ENCODE measurements around the gene SLC30A4. TPM values are rescaled to one million over a fixed set of nuclear protein-coding genes. Genes with fewer than 3 reads are reported as not detected.

SLC30A4 gene
- polyA plus RNA-seq, 1 of the 3 experiments (the other 2 are of a cell fraction): 1.9 TPM

DNA sequence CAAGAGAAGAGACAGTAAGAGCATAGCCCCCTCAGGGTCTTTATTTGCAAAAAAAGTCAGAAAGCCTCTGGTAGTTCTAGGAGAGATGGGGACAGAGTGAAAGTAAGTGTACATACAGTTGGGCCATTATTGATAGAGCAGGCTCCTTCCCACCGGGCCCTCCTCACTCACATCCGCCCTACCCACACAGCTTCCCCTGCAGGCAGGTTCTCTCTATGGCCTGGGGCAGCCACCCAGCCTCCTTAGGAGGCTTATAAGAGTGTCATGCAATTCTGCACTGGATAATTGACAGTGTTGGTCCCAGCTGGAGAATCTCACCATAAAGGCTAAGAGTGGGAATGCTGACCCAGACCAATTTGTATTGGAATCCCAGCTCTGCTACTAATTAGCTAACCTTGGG lies 49.5 kb downstream of the SLC30A4 start:
- CTCF ChIA-PET: interaction anchor here (0.9 to 4.1 kb wide), 4 partner anchors 14 to 141 kb away, joined by 3 to 22 read pairs (median 4); no protein-coding TSS in a partner anchor
- WGBS (ENCODE audit: low lambda C conversion rate): 39% methylated on average over 2 of the region's 2 CpGs
- no peaks in the 10 kb centered on the region for H3K36me3 ChIP-seq (replicated peaks in 1 of 2; ENCODE audit: control insufficient read depth in 1 of 2, insufficient read depth in 2 of 2, low read length in 1 of 2)

DNA sequence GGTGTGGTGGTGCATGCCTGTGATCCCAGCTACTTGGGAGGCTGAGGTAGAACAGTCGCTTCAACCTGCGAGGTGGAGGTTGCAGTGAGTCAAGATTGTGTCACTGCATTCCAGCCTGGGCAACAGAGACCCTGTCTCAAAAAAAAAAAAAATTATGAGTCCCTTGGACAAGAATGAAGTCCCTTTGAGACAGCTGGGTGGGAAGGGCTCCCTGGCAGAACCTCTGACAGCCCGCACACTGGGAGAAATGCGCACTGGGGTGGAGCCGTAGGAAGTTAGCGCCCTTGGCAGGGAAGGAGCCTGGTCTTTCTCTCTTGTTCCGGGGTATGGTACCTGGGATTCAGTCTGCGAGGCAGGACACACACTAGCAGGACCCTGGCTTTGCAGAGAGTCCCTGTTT lies 51.4 kb downstream of the SLC30A4 start:
- Histone ChIP-seq H4K20me1 (ENCODE audit: insufficient read depth) (no peaks in the 10 kb centered on the region), H3K79me2 (ENCODE audit: insufficient read depth) (no peaks in the 10 kb centered on the region), H3K36me3 (replicated peaks in 1 of 2; ENCODE audit: control insufficient read depth in 1 of 2, insufficient read depth in 2 of 2, low read length in 1 of 2) (no peaks in the 10 kb centered on the region), H3K27ac (ENCODE audit: low read depth in 2 of 2, low read length in 1 of 2) (no peak overlapping the region), H3K9me2 (no peaks in the 10 kb centered on the region), H3K4me2 (no peak overlapping the region), H3F3A (replicated peaks; ENCODE audit: insufficient read depth) (no peaks in the 10 kb centered on the region), H2AFZ (ENCODE audit: low read depth) (no peak overlapping the region), H3K4me1 (ENCODE audit: control insufficient read depth in 1 of 2, insufficient read depth in 2 of 2, low read depth in 1 of 2, low read length in 1 of 2) (no peaks in the 10 kb centered on the region), H3K9ac (no peak overlapping the region), H3K4me3 (ENCODE audit: low read depth in 2 of 2, low read length in 1 of 2) (no peak overlapping the region), H3K9me3 (no peaks in the 10 kb centered on the region), H3K27me3 (ENCODE audit: insufficient read depth) (no peaks in the 10 kb centered on the region)
- 87% methylated on average over 8 of the region's 8 CpGs for WGBS (ENCODE audit: low lambda C conversion rate)
- CTCF ChIA-PET: interaction anchor here (4.1 kb wide), 1 partner anchor 14 kb away, joined by 22 read pairs; no protein-coding TSS in a partner anchor
- no peak for DNase-seq
- TF ChIP-seq JUND (IDR thresholded peaks at IDR 0.05) (no peak), EP300 (IDR thresholded peaks at IDR 0.05; ENCODE audit: borderline replicate concordance in 1 of 2, low read depth in 1 of 2, low read length in 1 of 2) (no peak), TCF12 (IDR thresholded peaks at IDR 0.05) (no peak), MXI1 (IDR thresholded peaks at IDR 0.05; ENCODE audit: low read depth, low read length) (no peak), TAF1 (IDR thresholded peaks at IDR 0.05; ENCODE audit: borderline replicate concordance, low read depth, low read length) (no peak), RAD21 (IDR thresholded peaks at IDR 0.05; ENCODE audit: low read length) (no peak), FOXM1 (IDR thresholded peaks at IDR 0.05; ENCODE audit: low read depth) (no peak), GATA2 (CRISPR knock-in tag; IDR thresholded peaks at IDR 0.05) (no peak), NFIC (IDR thresholded peaks at IDR 0.05; ENCODE audit: borderline replicate concordance) (no peak), YY1 (IDR thresholded peaks at IDR 0.05; ENCODE audit: low read depth) (no peak), CHD2 (IDR thresholded peaks at IDR 0.05; ENCODE audit: low read length, partially characterized antibody) (no peak), SIN3A (IDR thresholded peaks at IDR 0.05; ENCODE audit: borderline replicate concordance, low read depth, low read length) (no peak)
- TF ChIP-seq, protein P1, sequence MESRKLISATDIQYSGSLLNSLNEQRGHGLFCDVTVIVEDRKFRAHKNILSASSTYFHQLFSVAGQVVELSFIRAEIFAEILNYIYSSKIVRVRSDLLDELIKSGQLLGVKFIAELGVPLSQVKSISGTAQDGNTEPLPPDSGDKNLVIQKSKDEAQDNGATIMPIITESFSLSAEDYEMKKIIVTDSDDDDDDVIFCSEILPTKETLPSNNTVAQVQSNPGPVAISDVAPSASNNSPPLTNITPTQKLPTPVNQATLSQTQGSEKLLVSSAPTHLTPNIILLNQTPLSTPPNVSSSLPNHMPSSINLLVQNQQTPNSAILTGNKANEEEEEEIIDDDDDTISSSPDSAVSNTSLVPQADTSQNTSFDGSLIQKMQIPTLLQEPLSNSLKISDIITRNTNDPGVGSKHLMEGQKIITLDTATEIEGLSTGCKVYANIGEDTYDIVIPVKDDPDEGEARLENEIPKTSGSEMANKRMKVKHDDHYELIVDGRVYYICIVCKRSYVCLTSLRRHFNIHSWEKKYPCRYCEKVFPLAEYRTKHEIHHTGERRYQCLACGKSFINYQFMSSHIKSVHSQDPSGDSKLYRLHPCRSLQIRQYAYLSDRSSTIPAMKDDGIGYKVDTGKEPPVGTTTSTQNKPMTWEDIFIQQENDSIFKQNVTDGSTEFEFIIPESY (IDR thresholded peaks at IDR 0.05; ENCODE audit: borderline replicate concordance, low read depth): no peak
- TF ChIP-seq, protein P2, sequence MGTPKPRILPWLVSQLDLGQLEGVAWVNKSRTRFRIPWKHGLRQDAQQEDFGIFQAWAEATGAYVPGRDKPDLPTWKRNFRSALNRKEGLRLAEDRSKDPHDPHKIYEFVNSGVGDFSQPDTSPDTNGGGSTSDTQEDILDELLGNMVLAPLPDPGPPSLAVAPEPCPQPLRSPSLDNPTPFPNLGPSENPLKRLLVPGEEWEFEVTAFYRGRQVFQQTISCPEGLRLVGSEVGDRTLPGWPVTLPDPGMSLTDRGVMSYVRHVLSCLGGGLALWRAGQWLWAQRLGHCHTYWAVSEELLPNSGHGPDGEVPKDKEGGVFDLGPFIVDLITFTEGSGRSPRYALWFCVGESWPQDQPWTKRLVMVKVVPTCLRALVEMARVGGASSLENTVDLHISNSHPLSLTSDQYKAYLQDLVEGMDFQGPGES (IDR thresholded peaks at IDR 0.05; ENCODE audit: low read depth, low read length): no peak
- POLR2A ChIA-PET: no interaction called here

More for the DNA sequence above, 49.5 kb downstream of the SLC30A4 start:
- no peak overlapping the region for H3K27ac ChIP-seq (ENCODE audit: low read depth in 2 of 2, low read length in 1 of 2)
- H3K4me2 ChIP-seq: no peak overlapping the region
- H4K20me1 ChIP-seq (ENCODE audit: insufficient read depth): no peaks in the 10 kb centered on the region
- H3K27me3 ChIP-seq (ENCODE audit: insufficient read depth): no peaks in the 10 kb centered on the region
- no peaks in the 10 kb centered on the region for H3K4me1 ChIP-seq (ENCODE audit: control insufficient read depth in 1 of 2, insufficient read depth in 2 of 2, low read depth in 1 of 2, low read length in 1 of 2)
- DNase-seq: no peak
- no peak overlapping the region for H2AFZ ChIP-seq (ENCODE audit: low read depth)
- no peaks in the 10 kb centered on the region for H3K79me2 ChIP-seq (ENCODE audit: insufficient read depth)
- H3K9me2 ChIP-seq: no peaks in the 10 kb centered on the region
- POLR2A ChIA-PET: no interaction called here
- no peaks in the 10 kb centered on the region for H3K9me3 ChIP-seq
- no peak overlapping the region for H3K4me3 ChIP-seq (ENCODE audit: low read depth in 2 of 2, low read length in 1 of 2)
- no peak overlapping the region for H3K9ac ChIP-seq
- no peaks in the 10 kb centered on the region for H3F3A ChIP-seq (replicated peaks; ENCODE audit: insufficient read depth)
- TF ChIP-seq SIN3A (IDR thresholded peaks at IDR 0.05; ENCODE audit: borderline replicate concordance, low read depth, low read length): no peak
- TF ChIP-seq TEAD4 (IDR thresholded peaks at IDR 0.05; ENCODE audit: borderline replicate concordance, insufficient read depth): no peak
- no peak for TF ChIP-seq FOSL2 (IDR thresholded peaks at IDR 0.05; ENCODE audit: borderline replicate concordance, low read depth)
- no peak for TF ChIP-seq GABPA (IDR thresholded peaks at IDR 0.05; ENCODE audit: low read depth)
- TF ChIP-seq TAF1 (IDR thresholded peaks at IDR 0.05; ENCODE audit: borderline replicate concordance, low read depth, low read length): no peak
- TF ChIP-seq, protein P1 (IDR thresholded peaks at IDR 0.05; ENCODE audit: borderline replicate concordance, low read depth): no peak
- no peak for TF ChIP-seq MXI1 (IDR thresholded peaks at IDR 0.05; ENCODE audit: low read depth, low read length)
- no peak for TF ChIP-seq EZH2phosphoT487 (IDR thresholded peaks at IDR 0.05; ENCODE audit: borderline replicate concordance, low read depth)
- no peak for TF ChIP-seq GATA2 (CRISPR knock-in tag; IDR thresholded peaks at IDR 0.05)
- no peak for TF ChIP-seq SMC3 (IDR thresholded peaks at IDR 0.05; ENCODE audit: low read depth, low read length)
- TF ChIP-seq RXRA (IDR thresholded peaks at IDR 0.05; ENCODE audit: borderline replicate concordance, low read depth): no peak
- TF ChIP-seq ELF1 (IDR thresholded peaks at IDR 0.05): no peak
